ENCODE data around the gene COMMD9. TPM values are rescaled to one million over a fixed set of nuclear protein-coding genes. Genes with fewer than 3 reads are reported as not detected.

Gene COMMD9
- total RNA-seq, 1 experiment from 2014 or later = 154 TPM

DNA sequence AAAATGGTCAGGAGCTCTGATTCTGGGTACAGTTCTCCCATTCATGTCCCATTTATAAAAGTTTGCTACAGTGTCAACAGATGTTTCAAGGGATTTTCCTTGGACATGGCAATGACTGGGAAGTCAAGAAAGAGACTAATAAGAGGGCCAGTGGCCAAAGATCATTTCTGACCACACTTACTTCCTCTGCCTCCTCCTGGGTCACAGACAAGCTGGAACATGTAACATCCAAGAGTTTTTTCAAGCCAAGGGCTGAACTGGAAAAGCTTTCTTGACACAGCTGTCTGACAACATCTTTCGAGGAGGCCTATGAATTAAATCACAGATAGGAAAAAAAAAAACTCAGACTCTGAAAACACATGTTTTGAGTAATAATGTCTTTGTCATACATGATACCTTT, 8.7 kb downstream of the COMMD9 start:
- Histone ChIP-seq H3K4me3 (ENCODE audit: low read depth, low read length, poor library complexity, severe bottlenecking) (no peak overlapping the region), H3K27ac (ENCODE audit: low read depth, low read length, poor library complexity, severe bottlenecking) (no peak overlapping the region), H3K36me3 (ENCODE audit: insufficient read depth, low read length, poor library complexity, severe bottlenecking) (no peaks in the 10 kb centered on the region), H3K4me1 (ENCODE audit: insufficient read depth, low read length, poor library complexity, severe bottlenecking) (no peaks in the 10 kb centered on the region), H3K27me3 (replicated peaks; ENCODE audit: insufficient read depth, low read depth, low read length, poor library complexity) (no peaks in the 10 kb centered on the region), H3K9me3 (ENCODE audit: low read depth, low read length, poor library complexity, severe bottlenecking) (no peaks in the 10 kb centered on the region)
- ChIA-PET POLR2A (ENCODE audit: low non-redundant PET) (interaction anchor here (0.6 kb wide), 1 partner anchor 192 kb away, joined by 3 read pairs; no protein-coding TSS in a partner anchor), CTCF (no interaction called here)
- intact Hi-C loops (cut with micrococcal nuclease; ENCODE audit: unreplicated experiment) = no loop called here
- TF ChIP-seq EZH2 (IDR thresholded peaks at IDR 0.05; ENCODE audit: borderline replicate concordance, low read depth, low read length, poor library complexity, severe bottlenecking) (no peak), CTCF (conservative IDR thresholded peaks at IDR 0.05; ENCODE audit: low read depth, low read length) (no peak)
- BruUV-seq (replicated peaks) = no TSS peak
- no peak for DNase-seq (ENCODE audit: low spot score)

DNA sequence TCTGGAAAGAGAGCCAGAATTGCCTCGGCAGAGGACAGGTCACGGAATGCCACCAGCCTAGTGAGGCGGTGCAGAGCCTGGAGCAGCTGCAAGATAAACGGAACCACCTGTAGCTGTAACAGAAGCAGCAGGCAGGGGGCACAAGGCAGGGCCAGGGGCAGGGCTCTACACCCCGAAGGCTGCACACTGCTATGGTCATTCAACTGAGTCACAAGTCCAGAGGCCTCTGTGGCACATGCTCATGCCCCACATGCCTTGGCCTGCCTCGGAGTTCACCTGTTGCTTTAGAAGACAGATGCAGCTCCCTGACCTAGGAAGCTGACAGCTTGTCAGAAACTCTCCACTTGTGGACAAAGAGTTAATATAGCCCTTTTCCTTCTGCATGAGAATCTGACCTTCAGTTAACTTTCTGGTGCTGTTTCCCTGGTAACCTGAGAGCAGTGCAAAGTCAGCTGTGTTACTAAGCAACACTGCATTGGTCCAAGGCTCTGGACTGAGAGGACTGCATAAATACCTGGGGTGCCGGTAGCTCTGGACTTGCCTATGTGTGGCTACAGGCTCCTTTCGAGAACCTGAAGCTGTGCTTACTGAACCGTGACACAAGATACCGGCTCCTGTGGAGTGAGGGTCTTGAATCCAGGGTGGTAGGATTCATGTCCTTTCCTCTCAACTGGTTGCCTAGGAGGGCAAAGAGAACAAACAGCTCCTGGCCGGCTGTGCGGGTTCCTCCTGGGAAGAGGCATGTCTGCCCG, 10.5 kb downstream of the COMMD9 start:
- Histone ChIP-seq H3K4me1 (ENCODE audit: insufficient read depth, low read length, poor library complexity, severe bottlenecking) (no peaks in the 10 kb centered on the region), H3K27me3 (replicated peaks; ENCODE audit: insufficient read depth, low read depth, low read length, poor library complexity) (no peaks in the 10 kb centered on the region), H3K4me3 (ENCODE audit: low read depth, low read length, poor library complexity, severe bottlenecking) (no peak overlapping the region), H3K9me3 (ENCODE audit: low read depth, low read length, poor library complexity, severe bottlenecking) (no peaks in the 10 kb centered on the region), H3K36me3 (ENCODE audit: insufficient read depth, low read length, poor library complexity, severe bottlenecking) (no peaks in the 10 kb centered on the region), H3K27ac (ENCODE audit: low read depth, low read length, poor library complexity, severe bottlenecking) (no peak overlapping the region)
- BruUV-seq (replicated peaks) = no TSS peak
- intact Hi-C loops (cut with micrococcal nuclease; ENCODE audit: unreplicated experiment) = no loop called here
- no peak for DNase-seq (ENCODE audit: low spot score)
- CTCF ChIA-PET = interaction anchor here (0.8 kb wide), 1 partner anchor 20 kb away, joined by 5 read pairs; no protein-coding TSS in a partner anchor
- TF ChIP-seq CTCF (conservative IDR thresholded peaks at IDR 0.05; ENCODE audit: low read depth, low read length) (no peak), EZH2 (IDR thresholded peaks at IDR 0.05; ENCODE audit: borderline replicate concordance, low read depth, low read length, poor library complexity, severe bottlenecking) (no peak)
- POLR2A ChIA-PET (ENCODE audit: low non-redundant PET) = no interaction called here

DNA sequence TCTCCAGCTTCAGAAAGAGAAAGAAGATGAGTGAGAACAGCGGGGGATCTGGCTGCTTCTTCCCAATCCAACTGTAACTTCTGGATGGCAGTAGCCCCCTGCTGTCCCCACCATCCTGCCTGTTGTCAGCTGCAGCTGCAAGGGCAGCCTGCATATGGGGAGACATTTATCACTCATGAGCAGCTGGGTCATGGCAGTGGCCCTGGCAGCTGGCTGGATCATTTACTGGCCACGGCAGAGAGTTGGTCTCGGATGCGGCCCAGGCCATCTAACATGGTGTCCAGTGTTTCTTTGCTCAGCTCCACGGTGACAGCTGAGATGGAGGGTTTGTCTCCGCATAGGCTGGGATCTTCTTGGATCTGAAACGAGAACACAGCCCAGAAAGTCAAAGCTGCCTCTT, 14.8 kb downstream of the COMMD9 start:
- Histone ChIP-seq H3K4me3 (ENCODE audit: low read depth, low read length, poor library complexity, severe bottlenecking) (no peak overlapping the region), H3K27me3 (replicated peaks; ENCODE audit: insufficient read depth, low read depth, low read length, poor library complexity) (no peaks in the 10 kb centered on the region), H3K9me3 (ENCODE audit: low read depth, low read length, poor library complexity, severe bottlenecking) (no peaks in the 10 kb centered on the region), H3K36me3 (ENCODE audit: insufficient read depth, low read length, poor library complexity, severe bottlenecking) (no peaks in the 10 kb centered on the region), H3K4me1 (ENCODE audit: insufficient read depth, low read length, poor library complexity, severe bottlenecking) (no peaks in the 10 kb centered on the region), H3K27ac (ENCODE audit: low read depth, low read length, poor library complexity, severe bottlenecking) (no peak overlapping the region)
- TF ChIP-seq CTCF (conservative IDR thresholded peaks at IDR 0.05; ENCODE audit: low read depth, low read length) = no peak
- TF ChIP-seq EZH2 (IDR thresholded peaks at IDR 0.05; ENCODE audit: borderline replicate concordance, low read depth, low read length, poor library complexity, severe bottlenecking) = no peak
- DNase-seq (ENCODE audit: low spot score) = no peak
- ChIA-PET CTCF (interaction anchor here (0.6 to 1.0 kb wide), 2 partner anchors 8 to 143 kb away, joined by 3 read pairs; no protein-coding TSS in a partner anchor), POLR2A (ENCODE audit: low non-redundant PET) (no interaction called here)
- intact Hi-C loops (cut with micrococcal nuclease; ENCODE audit: unreplicated experiment) = no loop called here
- BruUV-seq (replicated peaks) = no TSS peak

Measured in A673 (cell line).